Type B pancreatic cell (in vitro differentiated cells): Measurements from ENCODE around the gene KLK5. TPM values are rescaled to one million over a fixed set of nuclear protein-coding genes. Genes with fewer than 3 reads are reported as not detected.
A peak's percentile ranks its signal among the peaks of the same experiment; 100 is the strongest.

Experiments
- DNase-seq: peaks from one replicate; pipeline ENCODE4 v3.0.0; 2021; ENCODE audit warnings: mixed read lengths; ENCODE audit not compliant: unreplicated experiment; ENCODE audit errors: extremely low spot score
- H3K27ac Mint-ChIP-seq: 2 replicates; pipeline ENCODE4 v1.8.0; 2021; ENCODE audit warnings: mild to moderate bottlenecking, mixed read lengths
- H3K27me3 Mint-ChIP-seq: 2 replicates; pipeline ENCODE4 v1.8.0; 2021; ENCODE audit warnings: mixed read lengths
- H3K36me3 Mint-ChIP-seq: 2 replicates; pipeline ENCODE4 v1.8.0; 2021; ENCODE audit warnings: mixed read lengths
- H3K4me1 Mint-ChIP-seq: one replicate; pipeline ENCODE4 v1.8.0; 2021; ENCODE audit warnings: mixed read lengths; ENCODE audit not compliant: unreplicated experiment
- H3K4me3 Mint-ChIP-seq: 2 replicates; pipeline ENCODE4 v1.8.0; 2021; ENCODE audit warnings: mild to moderate bottlenecking, mixed read lengths
- H3K9me3 Mint-ChIP-seq: 2 replicates; pipeline ENCODE4 v1.8.0; 2021; ENCODE audit warnings: mixed read lengths
- CTCF ChIP-seq: fragments of 200-600 bp; sonication (generic); conservative IDR thresholded peaks from 2 replicates; pipeline ENCODE4 v1.5.0; 2021; ENCODE audit warnings: antibody characterized with exemption, mild to moderate bottlenecking
- long read RNA-seq: library from polyadenylated mRNA; unstranded; transcript quantifications from one replicate; pipeline ENCODE4 v2.0.0, GENCODE V29; 2020
- total RNA-seq: library from RNA; stranded (reverse); gene quantifications from 2 replicates; pipeline ENCODE4 v1.2.1, GENCODE V29; 2021; ENCODE audit warnings: low replicate concordance

The KLK5 gene
- not detected in 2 replicates for total RNA-seq
- long read RNA-seq: 0 reads

DNA sequence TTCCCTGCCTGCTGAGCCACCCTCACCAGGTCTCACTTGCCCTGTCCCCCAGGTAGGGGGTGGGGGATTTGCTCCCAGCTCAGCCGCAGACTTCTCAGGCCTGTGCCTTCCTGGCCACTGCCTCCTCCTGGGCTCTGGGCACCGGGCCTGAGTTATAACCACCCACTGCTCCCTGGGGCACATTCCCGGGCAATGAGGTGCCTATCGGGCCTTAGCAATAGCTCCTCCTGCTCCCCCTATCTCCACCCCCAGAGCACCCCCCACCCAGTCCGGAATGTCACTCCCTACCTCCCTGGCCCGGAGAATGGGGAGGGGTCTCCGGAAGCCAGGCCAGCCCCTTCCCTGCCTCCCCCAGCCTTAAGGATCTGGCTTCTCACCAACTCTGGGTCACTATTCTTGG, at the start of gene KLK5:
Gene KLK5, minus strand, starts transcription at position 129 of the 400 bp plus-strand sequence. CDS start 381 bp downstream, outside the sequence.
- no peak within 1 kb of the TSS for H3K27ac Mint-ChIP-seq
- no peaks in the 10 kb centered on the region for H3K9me3 Mint-ChIP-seq
- H3K36me3 Mint-ChIP-seq: no peaks in the 10 kb centered on the region
- H3K4me1 Mint-ChIP-seq: no peaks in the 10 kb centered on the region
- no peak for DNase-seq
- H3K27me3 Mint-ChIP-seq: peaks cover 23% of the 10 kb centered on the region
- no peak for TF ChIP-seq CTCF
- H3K4me3 Mint-ChIP-seq: no peak within 1 kb of the TSS

DNA sequence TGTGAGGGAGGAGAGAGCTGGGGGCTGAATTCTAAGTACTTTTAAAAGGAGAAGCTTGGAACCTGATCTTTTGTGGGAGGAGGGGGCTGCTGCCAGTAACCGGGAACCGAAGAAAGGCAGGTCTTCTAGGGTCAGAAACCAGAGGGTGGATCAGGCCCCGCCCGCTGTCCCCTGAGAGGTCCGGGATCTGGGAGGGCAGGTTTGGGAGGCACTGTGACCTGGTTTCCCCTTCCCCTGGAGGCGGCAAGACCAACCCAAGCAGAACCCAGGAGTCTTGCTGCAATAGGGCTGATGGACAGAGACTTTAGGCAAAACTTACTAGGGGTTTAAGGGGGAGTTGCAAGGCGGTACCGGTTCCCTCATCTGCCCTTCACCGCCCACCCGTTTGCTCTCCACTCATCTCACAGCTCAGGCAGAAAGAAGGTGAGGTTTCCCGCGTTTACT, 49.3 kb upstream of the KLK5 start:
- H3K4me1 Mint-ChIP-seq: peaks cover 3% of the 10 kb centered on the region
- no peak for TF ChIP-seq CTCF
- peaks cover 36% of the 10 kb centered on the region for H3K27me3 Mint-ChIP-seq
- DNase-seq: no peak
- no peaks in the 10 kb centered on the region for H3K36me3 Mint-ChIP-seq
- peak overlapping the region; percentile 74 for H3K4me3 Mint-ChIP-seq
- H3K27ac Mint-ChIP-seq: peak overlapping the region; percentile 87
- H3K9me3 Mint-ChIP-seq: no peaks in the 10 kb centered on the region

- H3K4me3 Mint-ChIP-seq: peak within 1 kb of the TSS; percentile 74
Measured at GRCh38 chr19:51001515-51001914, 48.7 kb upstream of the KLK5 start, which contains the start of gene KLK8. Gene KLK8 (minus strand): TSS chr19:51001604. CDS start chr19:51001167, 437 bp downstream.

DNA sequence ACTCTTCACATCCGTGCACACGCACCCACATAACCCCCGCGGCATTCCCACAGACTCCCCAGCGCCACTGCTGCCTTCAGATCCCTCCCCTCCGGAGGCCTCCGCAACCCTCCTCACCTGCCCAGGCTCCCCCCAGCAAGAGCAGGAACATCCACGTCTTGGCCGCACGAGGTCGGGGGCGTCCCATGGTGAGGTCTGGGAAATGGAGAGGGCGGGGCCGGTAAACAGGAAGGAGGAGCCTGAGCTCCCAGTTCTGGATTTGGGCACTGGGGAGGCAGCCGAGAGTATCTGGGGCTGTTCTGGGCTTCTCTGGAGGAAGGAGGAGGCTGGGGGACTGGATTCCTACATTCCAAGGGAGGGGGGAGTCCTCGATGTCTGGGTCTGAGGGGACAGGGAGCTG, 48.1 kb upstream of the KLK5 start:
- TF ChIP-seq CTCF: no peak
- Mint-ChIP-seq H3K4me3 (no peak overlapping the region), H3K36me3 (no peaks in the 10 kb centered on the region), H3K9me3 (no peaks in the 10 kb centered on the region), H3K4me1 (peaks cover 3% of the 10 kb centered on the region), H3K27ac (peak overlapping the region; percentile 87), H3K27me3 (peaks cover 32% of the 10 kb centered on the region)
- DNase-seq: no peak

More at GRCh38 chr19:51001515-51001914, 48.7 kb upstream of the KLK5 start, which contains the start of gene KLK8:
- Mint-ChIP-seq H3K27ac (peak within 1 kb of the TSS; percentile 87), H3K4me1 (peaks cover 3% of the 10 kb centered on the region), H3K36me3 (no peaks in the 10 kb centered on the region), H3K9me3 (no peaks in the 10 kb centered on the region), H3K27me3 (peaks cover 36% of the 10 kb centered on the region)
- TF ChIP-seq CTCF: no peak
- DNase-seq: no peak

- TF ChIP-seq CTCF: no peak
- Mint-ChIP-seq H3K27ac (no peak overlapping the region), H3K27me3 (peaks cover 30% of the 10 kb centered on the region), H3K9me3 (no peaks in the 10 kb centered on the region), H3K4me3 (no peak overlapping the region), H3K36me3 (no peaks in the 10 kb centered on the region), H3K4me1 (peaks cover 3% of the 10 kb centered on the region)
- DNase-seq: no peak
Measured at GRCh38 chr19:51000426-51000825, 47.6 kb upstream of the KLK5 start.
